Measurements from ENCODE around the gene BTG4. TPM values are rescaled to one million over a fixed set of nuclear protein-coding genes. Genes with fewer than 3 reads are reported as not detected.

Gene BTG4
- total RNA-seq, 1 donor from 2014 or later: not detected

DNA sequence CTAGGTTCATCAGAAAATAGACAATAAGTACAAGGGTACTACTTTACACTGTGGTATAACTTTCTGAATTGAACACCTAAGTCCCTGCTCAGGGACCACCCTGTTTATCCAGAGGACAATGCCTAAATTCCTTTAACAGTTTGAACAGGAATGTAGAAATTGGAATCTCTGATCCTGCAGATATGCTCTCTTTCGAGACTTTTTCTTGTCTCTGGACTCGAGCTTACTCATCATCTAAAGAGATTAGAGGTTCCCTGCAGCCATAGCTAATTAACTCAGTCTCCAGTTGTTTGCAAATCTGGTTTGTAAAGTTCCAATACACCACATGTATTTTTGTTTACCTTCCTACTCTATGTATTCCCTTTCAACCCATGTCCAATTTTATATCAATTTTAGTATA is 3.4 kb upstream of the BTG4 start:
- no peak overlapping the region for H3K27ac Mint-ChIP-seq
- peaks cover 32% of the 10 kb centered on the region for H3K27me3 Mint-ChIP-seq

DNA sequence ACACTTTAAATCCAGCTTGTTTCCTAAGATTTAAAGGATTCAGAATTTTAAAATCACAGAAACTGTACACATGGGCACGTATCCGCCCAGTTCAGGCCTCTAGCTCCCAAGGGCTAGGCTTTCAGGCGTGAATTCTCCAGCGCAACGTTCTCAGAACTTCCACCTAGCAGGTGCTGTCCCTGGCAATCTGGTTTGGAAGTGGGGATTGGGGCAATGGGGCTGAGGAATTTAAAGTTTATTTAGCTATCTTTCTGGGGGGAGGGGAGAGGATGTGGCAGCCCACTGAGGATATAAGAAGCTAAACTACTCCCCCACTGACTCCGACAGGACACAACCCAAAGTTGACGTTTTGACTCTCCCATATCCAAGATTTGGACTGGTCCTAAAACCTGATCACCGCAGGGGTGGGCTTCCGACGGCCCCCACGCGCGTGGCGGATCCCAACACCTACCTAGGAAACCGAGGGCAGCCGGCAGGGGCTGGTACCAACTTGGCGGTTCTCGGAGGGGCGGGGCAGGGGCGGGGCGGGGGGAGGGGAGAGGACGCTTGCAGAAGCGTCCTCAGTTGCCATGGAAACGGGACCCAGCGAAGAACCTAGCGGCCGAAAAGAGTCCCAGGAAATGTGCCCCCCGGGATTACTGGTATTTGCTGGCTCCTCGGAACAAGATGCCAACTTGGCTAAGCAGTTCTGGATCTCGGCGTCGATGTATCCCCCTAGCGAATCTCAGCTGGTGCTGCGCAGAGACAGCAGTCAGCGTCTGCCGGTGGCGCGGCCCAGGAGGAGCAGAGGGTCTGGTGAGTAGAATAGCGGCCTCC is 2.2 kb upstream of the BTG4 start, which contains the start of gene HOATZ:
Gene HOATZ, plus strand, starts transcription at position 563 of the 816 bp plus-strand sequence. Its CDS starts 7 bp downstream, at position 570.
- H3K36me3 Mint-ChIP-seq (ENCODE audit: low read depth): no peaks in the 10 kb centered on the region
- no peak within 1 kb of the TSS for H3K27ac Mint-ChIP-seq
- ChIA-PET POLR2A (no interaction called here), CTCF (no interaction called here)
- ATAC-seq (ENCODE audit: low read depth) (no peak), DNase-seq (no peak)
- peaks cover 16% of the 10 kb centered on the region for H3K4me1 Mint-ChIP-seq
- peaks cover 36% of the 10 kb centered on the region for H3K27me3 Mint-ChIP-seq
- peak within 1 kb of the TSS; percentile 56 for H3K4me3 Mint-ChIP-seq
- TF ChIP-seq, protein P1, sequence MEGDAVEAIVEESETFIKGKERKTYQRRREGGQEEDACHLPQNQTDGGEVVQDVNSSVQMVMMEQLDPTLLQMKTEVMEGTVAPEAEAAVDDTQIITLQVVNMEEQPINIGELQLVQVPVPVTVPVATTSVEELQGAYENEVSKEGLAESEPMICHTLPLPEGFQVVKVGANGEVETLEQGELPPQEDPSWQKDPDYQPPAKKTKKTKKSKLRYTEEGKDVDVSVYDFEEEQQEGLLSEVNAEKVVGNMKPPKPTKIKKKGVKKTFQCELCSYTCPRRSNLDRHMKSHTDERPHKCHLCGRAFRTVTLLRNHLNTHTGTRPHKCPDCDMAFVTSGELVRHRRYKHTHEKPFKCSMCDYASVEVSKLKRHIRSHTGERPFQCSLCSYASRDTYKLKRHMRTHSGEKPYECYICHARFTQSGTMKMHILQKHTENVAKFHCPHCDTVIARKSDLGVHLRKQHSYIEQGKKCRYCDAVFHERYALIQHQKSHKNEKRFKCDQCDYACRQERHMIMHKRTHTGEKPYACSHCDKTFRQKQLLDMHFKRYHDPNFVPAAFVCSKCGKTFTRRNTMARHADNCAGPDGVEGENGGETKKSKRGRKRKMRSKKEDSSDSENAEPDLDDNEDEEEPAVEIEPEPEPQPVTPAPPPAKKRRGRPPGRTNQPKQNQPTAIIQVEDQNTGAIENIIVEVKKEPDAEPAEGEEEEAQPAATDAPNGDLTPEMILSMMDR (IDR thresholded peaks at IDR 0.05): no peak
- H3K9me3 Mint-ChIP-seq: no peaks in the 10 kb centered on the region
- intact Hi-C loops (cut with micrococcal nuclease): no loop called here

More for the DNA sequence above, 3.4 kb upstream of the BTG4 start:
- ATAC-seq (ENCODE audit: low read depth) (no peak), DNase-seq (no peak)
- intact Hi-C loops (cut with micrococcal nuclease): no loop called here
- TF ChIP-seq, protein P1 (IDR thresholded peaks at IDR 0.05): no peak
- H3K36me3 Mint-ChIP-seq (ENCODE audit: low read depth): no peaks in the 10 kb centered on the region
- H3K4me3 Mint-ChIP-seq: no peak overlapping the region
- CTCF ChIA-PET: no interaction called here
- POLR2A ChIA-PET: no interaction called here
- no peaks in the 10 kb centered on the region for H3K9me3 Mint-ChIP-seq
- H3K4me1 Mint-ChIP-seq: peaks cover 16% of the 10 kb centered on the region

DNA sequence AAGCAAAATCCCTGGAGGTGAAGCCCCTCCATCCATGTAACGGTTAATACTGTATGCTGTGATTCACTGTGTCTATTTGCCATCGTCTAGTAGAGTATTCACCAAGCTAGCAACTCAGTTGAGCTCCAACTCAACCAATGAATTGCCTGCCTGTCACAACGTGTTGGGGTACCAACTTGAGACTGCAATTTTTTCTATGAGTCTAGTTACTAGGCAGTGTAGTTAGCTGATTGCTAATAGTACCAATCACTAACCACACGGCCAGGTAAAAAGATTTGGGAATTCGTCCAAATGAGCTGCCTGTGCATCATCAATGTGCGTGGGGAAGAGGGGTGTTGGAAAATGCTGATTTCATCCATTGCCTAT is 1.0 kb upstream of the BTG4 start:
- peak; percentile 21 for ATAC-seq (ENCODE audit: low read depth)
- peaks cover 35% of the 10 kb centered on the region for H3K27me3 Mint-ChIP-seq
- intact Hi-C loops (cut with micrococcal nuclease): no loop called here

DNA sequence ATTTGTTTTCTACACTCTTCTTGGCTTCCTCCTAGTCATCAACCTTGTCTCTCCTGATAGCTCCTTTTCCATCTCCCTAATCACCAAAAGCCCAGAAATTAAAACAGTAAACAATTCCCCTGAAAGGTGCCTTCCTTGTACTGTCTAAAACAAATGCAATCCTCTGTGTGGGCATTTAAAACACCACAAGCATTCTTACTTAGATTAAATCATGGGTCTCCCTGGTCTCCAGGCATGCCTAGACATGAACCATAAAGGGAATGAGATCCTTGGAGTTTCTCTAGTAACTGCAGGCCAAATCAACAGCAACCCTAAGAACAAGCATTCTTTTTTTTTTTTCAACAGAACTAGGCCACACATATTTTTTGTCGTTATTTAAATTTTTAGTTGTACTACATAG is 1.9 kb downstream of the BTG4 start:
- H3K9me3 Mint-ChIP-seq: no peaks in the 10 kb centered on the region
- intact Hi-C loops (cut with micrococcal nuclease): no loop called here
- H3K27ac Mint-ChIP-seq: no peak overlapping the region
- H3K36me3 Mint-ChIP-seq (ENCODE audit: low read depth): no peaks in the 10 kb centered on the region
- H3K27me3 Mint-ChIP-seq: peaks cover 37% of the 10 kb centered on the region
- peaks cover 16% of the 10 kb centered on the region for H3K4me1 Mint-ChIP-seq
- CTCF ChIA-PET: interaction anchor here (0.6 kb wide), 1 partner anchor 27 kb away, joined by 3 read pairs; no protein-coding TSS in a partner anchor
- POLR2A ChIA-PET: no interaction called here
- H3K4me3 Mint-ChIP-seq: no peak overlapping the region
- ATAC-seq (ENCODE audit: low read depth) (no peak), DNase-seq (no peak)
- TF ChIP-seq, protein P1 (IDR thresholded peaks at IDR 0.05): no peak

More for the DNA sequence above, 1.0 kb upstream of the BTG4 start:
- Mint-ChIP-seq H3K9me3 (no peaks in the 10 kb centered on the region), H3K36me3 (ENCODE audit: low read depth) (no peaks in the 10 kb centered on the region), H3K4me3 (peak overlapping the region; percentile 15), H3K4me1 (peaks cover 16% of the 10 kb centered on the region), H3K27ac (no peak overlapping the region)
- ChIA-PET POLR2A (no interaction called here), CTCF (no interaction called here)
- TF ChIP-seq, protein P1 (IDR thresholded peaks at IDR 0.05): no peak
- DNase-seq: no peak

- CTCF ChIA-PET: no interaction called here
- Mint-ChIP-seq H3K9me3 (no peaks in the 10 kb centered on the region), H3K36me3 (ENCODE audit: low read depth) (no peaks in the 10 kb centered on the region), H3K4me3 (no peak overlapping the region), H3K27me3 (peaks cover 29% of the 10 kb centered on the region), H3K27ac (no peak overlapping the region), H3K4me1 (no peaks in the 10 kb centered on the region)
- TF ChIP-seq, protein P1 (IDR thresholded peaks at IDR 0.05): no peak
- DNase-seq: no peak
- POLR2A ChIA-PET: no interaction called here
- intact Hi-C loops (cut with micrococcal nuclease): no loop called here
- ATAC-seq (ENCODE audit: low read depth): no peak
Measured at GRCh38 chr11:111502611-111503010, 9.6 kb downstream of the BTG4 start.

All from activated B cell treated with CpG ODN at 0.5 μM for 24 hours (primary cell).